Stimulated activated CD4-positive, alpha-beta T cell treated with anti-CD3 and anti-CD28 coated beads, Interleukin-4, amount 100 ng/mL, for 1 hour (primary cell): ENCODE data around the gene FCSK.

Experiments used
- DNase-seq: peaks from one replicate; pipeline ENCODE4 v3.0.0-alpha.2; 2020

FCSK gene

GRCh38 chr16:70481929-70482536, 27.6 kb downstream of the FCSK start:
- no peak for DNase-seq

- no peak for DNase-seq
Observed at GRCh38 chr16:70482624-70483023, 28.2 kb downstream of the FCSK start.

GRCh38 chr16:70483426-70483825, 29.0 kb downstream of the FCSK start:
- DNase-seq = no peak

GRCh38 chr16:70484867-70485266, 30.5 kb downstream of the FCSK start:
- no peak for DNase-seq

- DNase-seq = no peak
Observed at GRCh38 chr16:70490261-70490660, 35.9 kb downstream of the FCSK start.

- no peak for DNase-seq
Observed at GRCh38 chr16:70493802-70494201, 39.4 kb downstream of the FCSK start.

- no peak for DNase-seq
Observed at GRCh38 chr16:70494202-70494770, 39.9 kb downstream of the FCSK start.

GRCh38 chr16:70494777-70495176, 40.4 kb downstream of the FCSK start:
- no peak for DNase-seq

- DNase-seq = no peak
Observed at GRCh38 chr16:70495425-70496182, 41.2 kb downstream of the FCSK start.

- no peak for DNase-seq
Observed at GRCh38 chr16:70496513-70496912, 42.1 kb downstream of the FCSK start.

GRCh38 chr16:70508752-70509151, 54.4 kb downstream of the FCSK start:
- DNase-seq = no peak

- DNase-seq = no peak
Observed at GRCh38 chr16:70510216-70510615, 55.8 kb downstream of the FCSK start.

- no peak for DNase-seq
Observed at GRCh38 chr16:70511833-70512232, 57.4 kb downstream of the FCSK start.

- DNase-seq = no peak
Observed at GRCh38 chr16:70512456-70512855, 58.1 kb downstream of the FCSK start.

- DNase-seq = no peak
Observed at GRCh38 chr16:70520612-70521297, 66.4 kb downstream of the FCSK start.

- DNase-seq = no peak
Observed at GRCh38 chr16:70522216-70523075, 68.1 kb downstream of the FCSK start.

- peak; percentile 90 for DNase-seq
Observed at GRCh38 chr16:70523076-70523742, 68.8 kb downstream of the FCSK start, which contains the start of gene COG4. COG4 (minus strand) TSS chr16:70523554; CDS start chr16:70523543, 11 bp downstream.

GRCh38 chr16:70523743-70524398, 69.5 kb downstream of the FCSK start, which contains the start of gene SF3B3:
SF3B3 (plus strand) TSS chr16:70523816; CDS start chr16:70526657, 2,841 bp downstream.
- peak; percentile 70 for DNase-seq

GRCh38 chr16:70524399-70524825, 70.0 kb downstream of the FCSK start:
- DNase-seq = peak; percentile 21

- DNase-seq = no peak
Observed at GRCh38 chr16:70526403-70526802, 72.0 kb downstream of the FCSK start.

- DNase-seq = no peak
Observed at GRCh38 chr16:70527315-70527996, 73.1 kb downstream of the FCSK start.
